Endodermal cell (in vitro differentiated cells): Measurements from ENCODE around the gene FBXL17. TPM values are rescaled to one million over a fixed set of nuclear protein-coding genes. Genes with fewer than 3 reads are reported as not detected.

Experiments used
- DNase-seq: peaks from one replicate; pipeline ENCODE4 v3.0.0-alpha.2; 2017
- H3K27ac ChIP-seq: 2 replicates; pipeline ENCODE4 v1.5.1; 2013; ENCODE audit warnings: mild to moderate bottlenecking, low read depth, low read length, moderate library complexity
- H3K27me3 ChIP-seq: 2 replicates; pipeline ENCODE4 v1.6.1; 2013; ENCODE audit warnings: mild to moderate bottlenecking, low read length, moderate library complexity; ENCODE audit not compliant: insufficient read depth, control insufficient read depth, poor library complexity, severe bottlenecking
- H3K36me3 ChIP-seq: 2 replicates; pipeline ENCODE4 v1.7.0; 2013; ENCODE audit warnings: mild to moderate bottlenecking, low read length, moderate library complexity; ENCODE audit not compliant: control insufficient read depth, insufficient read depth
- H3K4me1 ChIP-seq: one replicate; pipeline ENCODE4 v1.7.0; 2013; ENCODE audit warnings: low read length; ENCODE audit not compliant: control insufficient read depth, insufficient read depth
- H3K4me3 ChIP-seq: 2 replicates; pipeline ENCODE4 v1.5.1; 2013; ENCODE audit warnings: mild to moderate bottlenecking, low read length, moderate library complexity
- H3K9ac ChIP-seq: 2 replicates; pipeline ENCODE4 v1.6.1; 2013; ENCODE audit warnings: mild to moderate bottlenecking, low read length, moderate library complexity; ENCODE audit not compliant: poor library complexity, severe bottlenecking; ENCODE audit errors: extremely low read depth
- H3K9me3 ChIP-seq: 2 replicates; pipeline ENCODE4 v1.6.1; 2013; ENCODE audit warnings: mild to moderate bottlenecking, low read length, moderate library complexity; ENCODE audit not compliant: control insufficient read depth
- H3K27ac Mint-ChIP-seq: 2 replicates; pipeline ENCODE4 v1.8.0; 2020; ENCODE audit warnings: mixed read lengths
- H3K27me3 Mint-ChIP-seq: 2 replicates; pipeline ENCODE4 v1.8.0; 2021; ENCODE audit warnings: mild to moderate bottlenecking, mixed read lengths; ENCODE audit not compliant: insufficient read depth
- H3K36me3 Mint-ChIP-seq: 2 replicates; pipeline ENCODE4 v1.8.0; 2020; ENCODE audit warnings: low read depth, mixed read lengths
- H3K4me1 Mint-ChIP-seq: 2 replicates; pipeline ENCODE4 v1.8.0; 2020; ENCODE audit warnings: mixed read lengths
- H3K4me3 Mint-ChIP-seq: 2 replicates; pipeline ENCODE4 v1.8.0; 2020; ENCODE audit warnings: mild to moderate bottlenecking, moderate library complexity, mixed read lengths
- H3K9me3 Mint-ChIP-seq: 2 replicates; pipeline ENCODE4 v1.8.0; 2020; ENCODE audit warnings: mild to moderate bottlenecking, mixed read lengths
- CTCF ChIP-seq: fragments of 200-600 bp; sonication (generic); conservative IDR thresholded peaks from 2 replicates; pipeline ENCODE4 v1.5.0; 2021; ENCODE audit warnings: antibody characterized with exemption, mild to moderate bottlenecking
- WGBS, 2 experiments: methylation state at CpG; one replicate each; pipeline versions ENCODE4 v1.1.5 to v1.1.7; 2013; ENCODE audit warnings: missing lambda C conversion rate in 2 of 2, mixed read lengths in 1 of 2; ENCODE audit not compliant: insufficient coverage in 1 of 2, insufficient read length in 1 of 2; 5-methylcytosine and 5-hydroxymethylcytosine counted together
- total RNA-seq, 2 donors: library from RNA; stranded (reverse); fragmentation: NEBNext Ultra II Directional in 1 of 2; extraction: Animal tissue kit (Norgen Biotek cat#: 25700) in 1 of 2; gene quantifications; 2 replicates in 1 of 2; 3 replicates in 1 of 2; pipeline ENCODE4 v1.2.1, GENCODE V29; 2021

The FBXL17 gene
- total RNA-seq, 2 donors from 2014 or later: 7.4 to 8.6 TPM

- H3K36me3 ChIP-seq: no peaks in the 10 kb centered on the region
- H3K9me3 ChIP-seq: peaks cover 6% of the 10 kb centered on the region
- H3K4me3 ChIP-seq: no peak overlapping the region
- peaks cover 3% of the 10 kb centered on the region for H3K4me1 ChIP-seq
- WGBS, 2 experiments: 77 to 86% methylated on average over 2 to 3 of the region's 3 CpGs
- Mint-ChIP-seq H3K9me3 (peaks cover 3% of the 10 kb centered on the region), H3K36me3 (peaks cover 3% of the 10 kb centered on the region), H3K27ac (no peak overlapping the region), H3K4me1 (peaks cover 21% of the 10 kb centered on the region), H3K27me3 (no peaks in the 10 kb centered on the region), H3K4me3 (no peak overlapping the region)
- TF ChIP-seq CTCF: no peak
- DNase-seq: no peak
- H3K9ac ChIP-seq: no peak overlapping the region
- no peak overlapping the region for H3K27ac ChIP-seq
- H3K27me3 ChIP-seq: no peaks in the 10 kb centered on the region
These were observed 353.0 kb downstream of the FBXL17 start for GRCh38 chr5:108028883-108029282.

- Histone ChIP-seq H3K36me3 (no peaks in the 10 kb centered on the region), H3K27ac (no peak overlapping the region), H3K9ac (no peak overlapping the region), H3K27me3 (no peaks in the 10 kb centered on the region), H3K4me1 (peaks cover 3% of the 10 kb centered on the region), H3K4me3 (no peak overlapping the region), H3K9me3 (peaks cover 6% of the 10 kb centered on the region)
- no peaks in the 10 kb centered on the region for H3K27me3 Mint-ChIP-seq
- H3K27ac Mint-ChIP-seq: no peak overlapping the region
- H3K9me3 Mint-ChIP-seq: peaks cover 3% of the 10 kb centered on the region
- no peak for TF ChIP-seq CTCF
- H3K4me3 Mint-ChIP-seq: no peak overlapping the region
- H3K4me1 Mint-ChIP-seq: peaks cover 21% of the 10 kb centered on the region
- peaks cover 3% of the 10 kb centered on the region for H3K36me3 Mint-ChIP-seq
- DNase-seq: no peak
These were observed 353.5 kb downstream of the FBXL17 start for GRCh38 chr5:108028412-108028811.

GRCh38 chr5:108025957-108026356 is 355.9 kb downstream of the FBXL17 start:
- Mint-ChIP-seq H3K9me3 (no peaks in the 10 kb centered on the region), H3K4me3 (no peak overlapping the region), H3K27me3 (no peaks in the 10 kb centered on the region), H3K36me3 (no peaks in the 10 kb centered on the region), H3K4me1 (peaks cover 21% of the 10 kb centered on the region), H3K27ac (no peak overlapping the region)
- Histone ChIP-seq H3K36me3 (no peaks in the 10 kb centered on the region), H3K9me3 (no peaks in the 10 kb centered on the region), H3K27ac (no peak overlapping the region), H3K9ac (no peak overlapping the region), H3K4me3 (no peak overlapping the region), H3K27me3 (no peaks in the 10 kb centered on the region), H3K4me1 (peaks cover 3% of the 10 kb centered on the region)
- no peak for DNase-seq
- no peak for TF ChIP-seq CTCF
- 100% methylated on average over 2 of the region's 2 CpGs; no CpG with 5 or more reads in 1 of the 2 experiments for WGBS, 2 experiments
